ENCODE results near the gene RHBDF1.

The RHBDF1 gene

GRCh38 chr16:77807-78443 lies 5.5 kb upstream of the RHBDF1 start, which contains the start of gene MPG:
MPG (plus strand) TSS chr16:78225; CDS start chr16:78310, 85 bp downstream.
- FAIRE-seq, result peak; percentile 89
- DNase-seq (ENCODE audit: insufficient read length), result peak; percentile 100
- TF ChIP-seq POLR2A (IDR thresholded peaks at IDR 0.05; ENCODE audit: low read depth, low read length), result no peak; the same call in 1 of the 2 replicates
- no peak for TF ChIP-seq POLR2AphosphoS5 (IDR thresholded peaks at IDR 0.05; ENCODE audit: low read depth, low read length)
- TF ChIP-seq TAF1 (IDR thresholded peaks at IDR 0.05; ENCODE audit: borderline replicate concordance, low read depth, low read length), result no peak

DNA sequence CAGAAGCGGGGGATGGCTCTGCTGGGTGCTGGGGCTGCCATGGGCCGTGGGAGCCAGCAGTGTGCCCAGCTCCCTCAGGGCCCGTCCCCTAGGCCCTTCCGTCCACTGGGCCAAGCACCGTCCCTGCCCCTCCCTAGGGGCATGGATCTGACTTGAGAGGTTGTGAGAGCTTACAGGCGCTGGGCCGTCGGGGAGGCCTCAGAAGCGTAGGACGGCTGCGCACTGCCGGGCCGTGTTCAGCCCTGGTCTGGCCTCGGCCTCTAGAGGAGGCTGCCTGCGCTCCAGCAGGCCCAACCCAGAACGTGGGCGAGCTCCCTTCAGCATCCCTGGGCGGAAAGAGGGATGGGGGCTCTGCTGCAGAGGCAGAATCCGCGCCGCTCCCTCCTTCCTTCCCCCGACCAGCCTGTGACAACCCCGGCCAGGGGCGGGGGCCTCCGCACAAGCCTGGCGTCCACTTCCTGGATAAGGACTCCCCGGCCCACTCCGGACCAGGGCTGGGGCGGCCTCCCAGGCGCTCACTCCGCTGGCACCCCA lies 4.9 kb upstream of the RHBDF1 start:
- no peak for TF ChIP-seq POLR2AphosphoS5 (IDR thresholded peaks at IDR 0.05; ENCODE audit: low read depth, low read length)
- TF ChIP-seq TAF1 (IDR thresholded peaks at IDR 0.05; ENCODE audit: borderline replicate concordance, low read depth, low read length), result no peak
- TF ChIP-seq POLR2A (IDR thresholded peaks at IDR 0.05; ENCODE audit: low read depth, low read length), result peak; percentile 45; the same call in 1 of the 2 replicates
- peak; percentile 80 for DNase-seq (ENCODE audit: insufficient read length)
- peak; percentile 87 for FAIRE-seq

DNA sequence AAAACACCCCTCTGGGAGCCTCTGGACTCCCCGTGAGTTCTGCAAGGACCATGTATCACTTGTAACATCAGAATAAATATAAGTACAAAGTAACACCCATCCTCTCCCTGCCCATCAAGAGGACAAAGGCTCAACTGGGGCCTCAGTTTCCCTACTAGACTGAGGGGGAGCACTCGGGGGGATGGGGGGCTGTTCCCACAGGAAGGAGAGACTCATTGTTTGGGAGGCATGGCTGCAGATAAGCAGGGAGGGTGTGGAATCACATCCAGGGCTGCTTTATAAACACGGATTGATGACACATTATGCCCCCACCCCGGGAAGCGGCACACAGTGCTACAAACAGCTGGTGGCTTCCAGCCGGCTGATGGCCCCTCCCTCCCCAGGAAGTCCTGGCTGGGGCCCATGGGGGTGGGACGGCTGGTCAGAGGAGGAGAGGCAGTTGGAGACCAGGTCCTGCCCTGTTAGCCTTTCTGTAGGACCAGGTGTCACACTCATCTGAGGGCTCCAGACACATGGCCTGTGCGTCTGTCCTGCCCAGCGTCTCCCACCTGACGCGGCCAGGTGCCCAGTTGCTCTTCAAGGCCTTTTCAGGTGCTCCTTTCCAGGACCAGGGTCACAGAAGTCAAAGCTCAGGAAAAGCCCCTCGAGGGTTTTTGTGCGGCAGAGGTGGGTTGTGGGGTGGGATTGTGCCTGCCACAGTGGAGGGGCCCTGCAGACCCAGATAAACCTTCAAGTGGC lies 4.3 kb upstream of the RHBDF1 start:
- no peak for TF ChIP-seq POLR2A (IDR thresholded peaks at IDR 0.05; ENCODE audit: low read depth, low read length)
- TF ChIP-seq TAF1 (IDR thresholded peaks at IDR 0.05; ENCODE audit: borderline replicate concordance, low read depth, low read length), result no peak
- no peak for TF ChIP-seq POLR2AphosphoS5 (IDR thresholded peaks at IDR 0.05; ENCODE audit: low read depth, low read length)
- FAIRE-seq, result peak; percentile 88

GRCh38 chr16:75580-76501 lies 3.4 kb upstream of the RHBDF1 start:
- FAIRE-seq (no peak), DNase-seq (ENCODE audit: insufficient read length) (no peak)
- TF ChIP-seq POLR2AphosphoS5 (IDR thresholded peaks at IDR 0.05; ENCODE audit: low read depth, low read length) (no peak), POLR2A (IDR thresholded peaks at IDR 0.05; ENCODE audit: low read depth, low read length) (no peak), TAF1 (IDR thresholded peaks at IDR 0.05; ENCODE audit: borderline replicate concordance, low read depth, low read length) (no peak)

More for the DNA sequence above, 4.3 kb upstream of the RHBDF1 start:
- DNase-seq (ENCODE audit: insufficient read length), result peak; percentile 52

DNA sequence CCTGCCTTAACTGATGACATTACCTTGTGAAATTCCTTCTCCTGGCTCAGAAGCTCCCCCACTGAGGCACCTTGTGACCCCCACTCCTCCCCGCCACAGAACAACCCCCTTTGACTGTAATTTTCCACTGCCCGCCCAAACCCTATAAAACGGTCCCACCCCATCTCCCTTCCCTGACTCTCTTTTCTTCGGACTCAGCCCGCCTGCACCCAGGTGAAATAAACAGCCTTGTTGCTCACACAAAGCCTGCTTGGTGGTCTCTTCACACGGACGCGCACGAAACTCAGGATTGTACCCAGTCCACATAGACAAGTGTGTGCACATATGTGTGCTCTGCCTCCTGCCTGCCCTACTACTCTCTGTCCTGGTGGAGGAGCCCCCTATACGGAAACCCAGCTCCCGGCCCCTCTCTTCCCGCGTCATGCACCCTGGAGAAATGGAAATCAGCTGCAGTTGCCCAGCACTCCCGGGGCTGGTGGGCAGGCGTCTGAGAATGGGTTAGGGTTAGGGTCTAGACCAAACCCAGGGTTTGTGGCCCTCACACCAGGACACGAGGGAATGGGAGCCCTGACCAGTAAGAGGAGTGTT lies 2.4 kb upstream of the RHBDF1 start:
- DNase-seq (ENCODE audit: insufficient read length) (no peak), FAIRE-seq (no peak)

DNA sequence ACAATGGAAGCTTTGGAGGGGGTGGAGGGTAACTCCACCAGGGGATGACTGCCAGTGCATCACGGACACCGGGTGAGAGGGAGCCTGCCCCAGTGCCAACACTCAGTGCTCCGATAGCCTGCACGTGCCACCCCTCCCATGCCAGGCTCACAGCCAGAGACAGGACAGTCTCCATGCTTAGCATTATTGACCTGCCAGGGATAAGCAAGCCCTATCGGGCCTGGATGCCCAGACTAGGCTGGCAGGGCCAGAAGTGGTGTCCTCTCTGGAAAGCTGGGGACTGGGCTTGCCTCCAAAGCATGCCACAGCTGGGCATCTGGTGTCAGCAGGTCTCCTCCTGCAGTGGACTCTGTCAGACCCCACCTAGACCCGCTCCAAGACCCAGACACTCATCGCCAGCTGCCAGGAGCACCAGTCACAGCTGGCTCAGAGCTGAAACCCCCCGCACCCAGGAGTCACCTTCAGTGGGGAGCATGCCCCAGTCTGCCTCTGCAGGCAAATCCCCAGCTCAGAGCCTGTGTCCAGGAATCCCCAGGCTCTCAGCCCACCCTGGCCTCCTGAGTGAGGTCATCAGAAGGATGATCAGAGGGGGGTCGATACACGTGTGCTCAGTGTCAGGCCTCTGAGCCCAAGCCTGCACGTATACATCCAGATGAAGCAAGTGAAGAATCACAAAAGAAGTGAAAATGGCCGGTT lies 1.8 kb upstream of the RHBDF1 start:
- no peak for TF ChIP-seq POLR2AphosphoS5 (IDR thresholded peaks at IDR 0.05; ENCODE audit: low read depth, low read length)
- TF ChIP-seq TAF1 (IDR thresholded peaks at IDR 0.05; ENCODE audit: borderline replicate concordance, low read depth, low read length), result no peak
- TF ChIP-seq POLR2A (IDR thresholded peaks at IDR 0.05; ENCODE audit: low read depth, low read length), result no peak
- FAIRE-seq, result no peak

More for the DNA sequence above, 2.4 kb upstream of the RHBDF1 start:
- TF ChIP-seq POLR2A (IDR thresholded peaks at IDR 0.05; ENCODE audit: low read depth, low read length) (no peak), TAF1 (IDR thresholded peaks at IDR 0.05; ENCODE audit: borderline replicate concordance, low read depth, low read length) (no peak), POLR2AphosphoS5 (IDR thresholded peaks at IDR 0.05; ENCODE audit: low read depth, low read length) (no peak)

GRCh38 chr16:71540-72401 lies 660 bp downstream of the RHBDF1 start:
- FAIRE-seq, result no peak
- DNase-seq (ENCODE audit: insufficient read length), result peak; percentile 52

More for the DNA sequence above, 1.8 kb upstream of the RHBDF1 start:
- no peak for DNase-seq (ENCODE audit: insufficient read length)

GRCh38 chr16:71210-71539 lies 1.3 kb downstream of the RHBDF1 start:
- no peak for TF ChIP-seq POLR2AphosphoS5 (IDR thresholded peaks at IDR 0.05; ENCODE audit: low read depth, low read length)
- TF ChIP-seq TAF1 (IDR thresholded peaks at IDR 0.05; ENCODE audit: borderline replicate concordance, low read depth, low read length), result no peak
- TF ChIP-seq POLR2A (IDR thresholded peaks at IDR 0.05; ENCODE audit: low read depth, low read length), result no peak
- DNase-seq (ENCODE audit: insufficient read length) (no peak), FAIRE-seq (no peak)

More at GRCh38 chr16:71540-72401, 660 bp downstream of the RHBDF1 start:
- no peak for TF ChIP-seq POLR2AphosphoS5 (IDR thresholded peaks at IDR 0.05; ENCODE audit: low read depth, low read length)
- no peak for TF ChIP-seq TAF1 (IDR thresholded peaks at IDR 0.05; ENCODE audit: borderline replicate concordance, low read depth, low read length)

- TF ChIP-seq TAF1 (IDR thresholded peaks at IDR 0.05; ENCODE audit: borderline replicate concordance, low read depth, low read length) (no peak), POLR2AphosphoS5 (IDR thresholded peaks at IDR 0.05; ENCODE audit: low read depth, low read length) (no peak), POLR2A (IDR thresholded peaks at IDR 0.05; ENCODE audit: low read depth, low read length) (no peak)
- no peak for FAIRE-seq
- DNase-seq (ENCODE audit: insufficient read length), result no peak
These were observed 3.2 kb downstream of the RHBDF1 start for GRCh38 chr16:69181-69580.
